Measurements from ENCODE around the gene ACOX2. TPM values are rescaled to one million over a fixed set of nuclear protein-coding genes. Genes with fewer than 3 reads are reported as not detected.

ACOX2 gene
- polyA plus RNA-seq (2013): 0.21 and 0.32 TPM in 2 replicates

DNA sequence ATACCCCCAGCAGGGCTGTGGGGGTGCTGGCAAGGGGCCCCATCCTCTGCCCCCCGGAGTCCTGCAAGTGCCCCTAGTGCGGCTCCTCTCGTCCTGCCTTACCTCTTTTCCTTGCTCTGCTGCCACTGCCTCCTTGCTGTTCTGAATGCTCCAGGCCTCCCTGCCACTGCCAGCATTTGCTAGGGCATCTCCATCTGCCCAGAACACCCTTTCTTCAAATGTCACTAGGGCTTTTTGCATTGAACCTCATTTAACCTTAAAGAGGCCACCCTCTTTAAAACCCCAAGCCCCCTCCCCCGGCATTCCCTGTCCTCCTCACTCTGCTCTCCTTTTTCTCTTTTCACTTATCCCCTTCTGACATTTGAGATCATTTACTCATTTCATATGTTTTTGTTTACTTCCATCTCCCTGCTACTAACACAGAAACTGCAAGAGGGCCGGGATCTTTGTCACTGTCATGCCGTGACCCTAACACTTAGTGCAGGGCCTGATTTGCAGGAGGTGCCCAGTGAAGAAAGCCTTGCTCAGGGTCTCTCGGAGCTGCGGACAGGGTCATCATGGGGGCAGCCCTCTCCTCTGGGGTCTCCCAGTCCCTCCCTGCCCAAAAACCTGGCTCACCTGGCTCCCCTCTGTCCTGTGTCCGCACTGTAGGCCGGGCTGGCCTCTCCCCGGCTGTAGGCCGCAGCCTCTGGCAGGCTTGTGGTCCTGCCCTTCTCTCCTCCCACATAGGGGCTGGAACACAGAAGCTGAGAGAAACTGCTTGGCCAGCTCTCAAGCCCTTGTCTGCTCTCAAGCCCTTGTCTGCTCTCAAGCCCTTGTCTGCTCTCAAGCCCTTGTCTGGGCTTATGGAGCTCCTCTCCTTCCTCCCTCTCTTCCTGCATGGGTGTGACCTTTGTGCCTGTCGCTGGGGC is at the start of gene ACOX2:
Gene ACOX2, minus strand, starts transcription at position 690 of the 911 bp plus-strand sequence. CDS start 2,084 bp downstream, outside the sequence.
- Histone ChIP-seq H3K79me2 (ENCODE audit: control insufficient read depth, insufficient read depth, low read length, poor library complexity) (no peaks in the 10 kb centered on the region), H3K4me1 (ENCODE audit: control insufficient read depth in 1 of 2, insufficient read depth in 2 of 2, low read length in 2 of 2) (no peaks in the 10 kb centered on the region), H2BK5ac (ENCODE audit: low read depth, low read length, poor library complexity) (no peak within 1 kb of the TSS), H2BK120ac (ENCODE audit: insufficient read depth, low read length, poor library complexity) (no peak within 1 kb of the TSS), H4K91ac (ENCODE audit: low read depth, low read length) (no peak within 1 kb of the TSS), H3K18ac (ENCODE audit: low read length) (no peak within 1 kb of the TSS), H3K9ac (ENCODE audit: low read length) (peak within 1 kb of the TSS; percentile 9), H2AFZ (ENCODE audit: insufficient read depth, low read length, poor library complexity) (no peak within 1 kb of the TSS), H3K27ac (ENCODE audit: low read depth, low read length) (no peak within 1 kb of the TSS), H3K27me3 (ENCODE audit: insufficient read depth, low read length) (no peaks in the 10 kb centered on the region), H3K4me3 (ENCODE audit: low read depth, low read length) (no peak within 1 kb of the TSS), H3K36me3 (ENCODE audit: control insufficient read depth in 1 of 2, insufficient read depth in 2 of 2, low read length in 2 of 2) (no peaks in the 10 kb centered on the region), H3K9me3 (ENCODE audit: insufficient read depth, low read depth, low read length) (no peaks in the 10 kb centered on the region), H3K4ac (ENCODE audit: low read depth, low read length) (no peak within 1 kb of the TSS), H3K79me1 (ENCODE audit: low read length) (no peaks in the 10 kb centered on the region), H4K12ac (ENCODE audit: low read depth, low read length) (no peak within 1 kb of the TSS), H3K23ac (ENCODE audit: low read length) (no peak within 1 kb of the TSS), H2BK12ac (ENCODE audit: low read length) (no peak within 1 kb of the TSS), H4K8ac (ENCODE audit: low read depth, low read length) (no peak within 1 kb of the TSS), H3K14ac (ENCODE audit: low read length) (no peak within 1 kb of the TSS), H3K4me2 (ENCODE audit: low read length) (no peak within 1 kb of the TSS), H2AK5ac (ENCODE audit: low read length) (no peak within 1 kb of the TSS)
- WGBS (ENCODE audit: extremely low coverage, insufficient coverage, insufficient read length): no CpG with 5 or more reads among the region's 13 CpGs
- no peak for DNase-seq

DNA sequence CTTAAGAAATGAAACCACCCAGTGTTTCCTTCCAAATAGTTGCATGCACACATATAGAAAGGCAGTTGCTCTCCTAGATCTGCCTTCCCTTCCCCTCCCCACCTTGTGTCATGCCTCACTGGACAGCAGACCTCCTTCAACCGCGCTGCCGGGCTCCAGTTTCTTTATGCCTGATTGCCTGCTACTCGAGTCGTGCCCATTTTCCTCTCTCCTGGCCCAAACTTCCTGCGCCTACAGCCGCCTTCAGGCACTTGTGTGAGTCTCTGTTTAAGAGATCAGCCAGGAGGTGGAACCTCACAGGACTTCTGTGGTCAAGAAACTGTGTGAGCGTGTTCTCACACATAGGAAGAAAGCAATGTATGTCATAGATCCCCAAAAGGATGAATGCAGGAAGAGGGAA is 49.0 kb upstream of the ACOX2 start:
- Histone ChIP-seq H2AFZ (ENCODE audit: insufficient read depth, low read length, poor library complexity) (no peak overlapping the region), H3K4ac (ENCODE audit: low read depth, low read length) (no peak overlapping the region), H2BK120ac (ENCODE audit: insufficient read depth, low read length, poor library complexity) (no peak overlapping the region), H3K27me3 (ENCODE audit: insufficient read depth, low read length) (peaks cover 32% of the 10 kb centered on the region), H3K18ac (ENCODE audit: low read length) (no peak overlapping the region), H3K79me2 (ENCODE audit: control insufficient read depth, insufficient read depth, low read length, poor library complexity) (no peaks in the 10 kb centered on the region), H3K4me3 (ENCODE audit: low read depth, low read length) (no peak overlapping the region), H3K23ac (ENCODE audit: low read length) (no peak overlapping the region), H2BK5ac (ENCODE audit: low read depth, low read length, poor library complexity) (no peak overlapping the region), H4K12ac (ENCODE audit: low read depth, low read length) (no peak overlapping the region), H4K91ac (ENCODE audit: low read depth, low read length) (no peak overlapping the region), H3K27ac (ENCODE audit: low read depth, low read length) (no peak overlapping the region), H3K79me1 (ENCODE audit: low read length) (no peaks in the 10 kb centered on the region), H2AK5ac (ENCODE audit: low read length) (no peak overlapping the region), H3K9me3 (ENCODE audit: insufficient read depth, low read depth, low read length) (peaks cover 7% of the 10 kb centered on the region), H3K4me1 (ENCODE audit: control insufficient read depth in 1 of 2, insufficient read depth in 2 of 2, low read length in 2 of 2) (peaks cover 4 to 5% of the 10 kb centered on the region in 2 experiments), H3K4me2 (ENCODE audit: low read length) (no peak overlapping the region), H3K9ac (ENCODE audit: low read length) (no peak overlapping the region), H3K36me3 (ENCODE audit: control insufficient read depth in 1 of 2, insufficient read depth in 2 of 2, low read length in 2 of 2) (no peaks in the 10 kb centered on the region), H4K8ac (ENCODE audit: low read depth, low read length) (no peak overlapping the region), H3K14ac (ENCODE audit: low read length) (no peak overlapping the region), H2BK12ac (ENCODE audit: low read length) (no peak overlapping the region)
- no peak for DNase-seq
- no CpG with 5 or more reads among the region's 8 CpGs for WGBS (ENCODE audit: extremely low coverage, insufficient coverage, insufficient read length)

DNA sequence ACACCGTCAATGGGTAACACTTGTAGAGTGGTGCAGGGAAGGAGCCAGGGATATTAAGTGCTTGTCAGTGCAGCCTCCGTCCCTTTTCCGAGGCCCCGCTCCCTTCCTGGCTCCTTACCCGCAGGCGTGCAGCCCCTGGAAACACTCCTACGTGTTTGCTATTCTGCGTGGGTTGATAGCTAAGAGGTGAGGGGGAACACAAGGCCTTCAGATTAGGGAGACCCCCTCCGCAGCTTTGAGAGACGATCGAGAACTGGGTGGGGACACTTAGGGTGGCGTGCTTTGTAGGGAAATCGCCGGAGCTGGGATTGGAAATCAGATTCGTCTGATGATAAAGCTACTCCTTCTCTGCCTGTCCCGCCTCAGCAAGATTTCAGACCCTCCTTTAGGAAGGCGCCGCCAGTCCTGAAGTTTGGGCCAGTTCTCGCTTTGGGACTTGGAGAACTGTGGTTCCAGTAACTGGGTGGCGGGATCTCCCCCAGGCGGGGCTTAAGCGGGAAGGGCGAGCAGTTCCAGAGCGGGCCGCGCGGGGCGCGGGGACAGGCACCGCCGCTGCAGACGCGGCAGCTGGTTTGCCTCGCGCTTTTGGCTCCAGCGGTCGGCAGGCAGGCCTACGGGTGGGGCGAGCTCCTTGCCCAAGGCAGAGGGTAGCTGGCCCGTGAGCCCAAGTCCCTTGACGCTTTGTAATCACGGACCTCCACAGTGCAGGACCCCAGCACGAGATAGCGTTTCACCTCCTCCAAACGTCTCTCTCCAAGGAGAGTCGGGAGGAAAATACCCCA is 48.2 kb upstream of the ACOX2 start:
- Histone ChIP-seq H3K27me3 (ENCODE audit: insufficient read depth, low read length) (peaks cover 32% of the 10 kb centered on the region), H2BK12ac (ENCODE audit: low read length) (no peak overlapping the region), H2AK5ac (ENCODE audit: low read length) (no peak overlapping the region), H3K4me3 (ENCODE audit: low read depth, low read length) (no peak overlapping the region), H3K9ac (ENCODE audit: low read length) (no peak overlapping the region), H3K27ac (ENCODE audit: low read depth, low read length) (no peak overlapping the region), H3K79me2 (ENCODE audit: control insufficient read depth, insufficient read depth, low read length, poor library complexity) (no peaks in the 10 kb centered on the region), H3K9me3 (ENCODE audit: insufficient read depth, low read depth, low read length) (peaks cover 7% of the 10 kb centered on the region), H2BK5ac (ENCODE audit: low read depth, low read length, poor library complexity) (no peak overlapping the region), H3K4me1 (ENCODE audit: control insufficient read depth in 1 of 2, insufficient read depth in 2 of 2, low read length in 2 of 2) (peaks cover 4 to 5% of the 10 kb centered on the region in 2 experiments), H3K18ac (ENCODE audit: low read length) (no peak overlapping the region), H3K4ac (ENCODE audit: low read depth, low read length) (no peak overlapping the region), H3K4me2 (ENCODE audit: low read length) (peak overlapping the region; percentile 38), H4K91ac (ENCODE audit: low read depth, low read length) (no peak overlapping the region), H4K8ac (ENCODE audit: low read depth, low read length) (no peak overlapping the region), H3K36me3 (ENCODE audit: control insufficient read depth in 1 of 2, insufficient read depth in 2 of 2, low read length in 2 of 2) (no peaks in the 10 kb centered on the region), H4K12ac (ENCODE audit: low read depth, low read length) (no peak overlapping the region), H2AFZ (ENCODE audit: insufficient read depth, low read length, poor library complexity) (no peak overlapping the region), H3K14ac (ENCODE audit: low read length) (no peak overlapping the region), H3K79me1 (ENCODE audit: low read length) (no peaks in the 10 kb centered on the region), H3K23ac (ENCODE audit: low read length) (no peak overlapping the region), H2BK120ac (ENCODE audit: insufficient read depth, low read length, poor library complexity) (no peak overlapping the region)
- no CpG with 5 or more reads among the region's 46 CpGs for WGBS (ENCODE audit: extremely low coverage, insufficient coverage, insufficient read length)
- DNase-seq: peak; percentile 65 to 76

DNA sequence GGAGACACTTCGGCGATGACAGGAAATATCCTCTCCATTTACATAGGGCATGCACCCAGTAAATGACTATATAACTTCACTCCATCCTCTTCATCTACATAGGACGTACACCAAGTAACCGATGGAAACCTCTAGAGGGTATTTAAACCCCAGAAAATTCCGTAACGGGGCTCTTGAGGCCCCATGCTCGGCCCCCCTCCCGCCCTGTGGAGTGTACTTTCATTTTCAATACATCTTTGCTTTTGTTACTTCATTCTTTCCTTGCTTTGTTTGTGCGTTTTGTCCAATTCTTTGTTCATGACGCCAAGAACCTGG is 47.7 kb upstream of the ACOX2 start:
- H3K4me2 ChIP-seq (ENCODE audit: low read length): no peak overlapping the region
- no peak overlapping the region for H4K8ac ChIP-seq (ENCODE audit: low read depth, low read length)
- H3K79me2 ChIP-seq (ENCODE audit: control insufficient read depth, insufficient read depth, low read length, poor library complexity): no peaks in the 10 kb centered on the region
- DNase-seq: no peak
- no peaks in the 10 kb centered on the region for H3K79me1 ChIP-seq (ENCODE audit: low read length)
- H2AFZ ChIP-seq (ENCODE audit: insufficient read depth, low read length, poor library complexity): no peak overlapping the region
- H3K23ac ChIP-seq (ENCODE audit: low read length): no peak overlapping the region
- H3K9me3 ChIP-seq (ENCODE audit: insufficient read depth, low read depth, low read length): peaks cover 9% of the 10 kb centered on the region
- no peak overlapping the region for H3K14ac ChIP-seq (ENCODE audit: low read length)
- H2BK120ac ChIP-seq (ENCODE audit: insufficient read depth, low read length, poor library complexity): no peak overlapping the region
- no peak overlapping the region for H3K27ac ChIP-seq (ENCODE audit: low read depth, low read length)
- H3K4me1 ChIP-seq (ENCODE audit: control insufficient read depth in 1 of 2, insufficient read depth in 2 of 2, low read length in 2 of 2): peaks cover 4 to 5% of the 10 kb centered on the region in 2 experiments
- WGBS (ENCODE audit: extremely low coverage, insufficient coverage, insufficient read length): no CpG with 5 or more reads among the region's 10 CpGs
- no peak overlapping the region for H3K9ac ChIP-seq (ENCODE audit: low read length)
- H4K91ac ChIP-seq (ENCODE audit: low read depth, low read length): no peak overlapping the region
- no peak overlapping the region for H2BK12ac ChIP-seq (ENCODE audit: low read length)
- no peak overlapping the region for H3K4me3 ChIP-seq (ENCODE audit: low read depth, low read length)
- peaks cover 32% of the 10 kb centered on the region for H3K27me3 ChIP-seq (ENCODE audit: insufficient read depth, low read length)
- H3K36me3 ChIP-seq (ENCODE audit: control insufficient read depth in 1 of 2, insufficient read depth in 2 of 2, low read length in 2 of 2): no peaks in the 10 kb centered on the region
- no peak overlapping the region for H3K18ac ChIP-seq (ENCODE audit: low read length)
- H2BK5ac ChIP-seq (ENCODE audit: low read depth, low read length, poor library complexity): no peak overlapping the region
- no peak overlapping the region for H2AK5ac ChIP-seq (ENCODE audit: low read length)
- no peak overlapping the region for H3K4ac ChIP-seq (ENCODE audit: low read depth, low read length)
- H4K12ac ChIP-seq (ENCODE audit: low read depth, low read length): no peak overlapping the region

Measured in trophoblast cell (in vitro differentiated cells and primary cell).